Measurements from ENCODE around the gene SH2B3.
"Not testable (repeated sequence)": the region's sequence is repeated elsewhere in the genome, so short reads cannot be mapped to it uniquely, and the experiment has no call there.

SH2B3 gene

DNA sequence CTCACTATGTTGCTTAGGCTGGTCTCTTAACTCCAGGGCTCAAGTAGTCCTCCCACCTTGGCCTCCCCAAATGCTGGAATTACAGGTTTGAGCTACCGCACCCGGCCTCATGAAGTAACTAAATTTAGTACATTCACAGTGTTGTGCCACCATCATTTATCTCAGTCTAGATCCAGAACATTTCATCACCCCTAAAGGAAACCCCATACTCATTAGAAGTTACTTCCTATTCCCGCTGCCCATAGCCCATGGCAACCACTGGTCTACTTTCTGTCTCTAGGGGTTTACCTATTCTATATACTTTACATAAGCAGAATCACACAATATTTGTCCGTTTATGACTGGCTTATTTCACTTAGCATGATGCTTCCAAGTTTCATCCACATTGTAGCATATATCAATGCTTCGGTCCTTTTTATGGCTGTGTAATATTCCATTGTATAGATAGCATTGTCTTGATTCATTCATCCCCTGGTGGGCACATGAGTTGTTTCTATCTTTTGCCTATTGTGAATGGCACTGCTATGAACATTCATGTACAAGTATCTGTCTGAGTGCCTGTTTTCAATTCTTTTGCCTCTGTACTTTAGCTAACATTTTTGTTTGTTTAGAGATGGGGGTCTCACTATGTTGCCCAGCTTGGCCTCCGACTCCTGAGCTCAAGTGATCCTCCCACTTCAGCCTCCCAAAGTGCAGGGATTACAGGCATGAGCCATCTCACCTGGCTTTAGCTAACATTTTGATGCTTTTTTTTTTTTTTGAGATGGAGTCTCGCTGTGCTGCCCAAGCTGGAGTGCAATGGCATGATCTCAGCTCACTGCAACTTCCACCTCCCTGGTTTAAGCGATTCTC is 10.2 kb upstream of the SH2B3 start:
- no peak for DNase-seq (ENCODE audit: low read depth)
- no peak overlapping the region for H3K4me3 ChIP-seq (ENCODE audit: low read depth, low read length)
- in situ Hi-C loops (cut with HindIII; ENCODE audit: low sequenced_read_pairs): loop anchor here (10.0 kb wide), 1 partner anchor 59 kb away; no protein-coding TSS in a partner anchor
- no peak for TF ChIP-seq CTCF (IDR thresholded peaks at IDR 0.05; ENCODE audit: low read depth, low read length, missing control alignments)

- DNase-seq (ENCODE audit: low read depth); H3K4me3 ChIP-seq (ENCODE audit: low read depth, low read length): not testable (repeated sequence)
- in situ Hi-C loops (cut with HindIII; ENCODE audit: low sequenced_read_pairs): loop anchor here (10.0 kb wide), 1 partner anchor 59 kb away; no protein-coding TSS in a partner anchor
Measured at GRCh38 chr12:111396271-111396670, 9.5 kb upstream of the SH2B3 start.

- peak; percentile 98 for TF ChIP-seq CTCF (IDR thresholded peaks at IDR 0.05; ENCODE audit: low read depth, low read length, missing control alignments)
- peak; percentile 46 for DNase-seq (ENCODE audit: low read depth)
- in situ Hi-C loops (cut with HindIII; ENCODE audit: low sequenced_read_pairs): loop anchor here (10.0 kb wide), 1 partner anchor 58 kb away; no protein-coding TSS in a partner anchor
- peak overlapping the region; percentile 29 for H3K4me3 ChIP-seq (ENCODE audit: low read depth, low read length)
Measured at GRCh38 chr12:111396726-111397445, 8.8 kb upstream of the SH2B3 start.

GRCh38 chr12:111398530-111398929 is 7.2 kb upstream of the SH2B3 start:
- DNase-seq (ENCODE audit: low read depth): no peak
- H3K4me3 ChIP-seq (ENCODE audit: low read depth, low read length): no peak overlapping the region
- in situ Hi-C loops (cut with HindIII; ENCODE audit: low sequenced_read_pairs): loop anchor here (10.0 kb wide), 1 partner anchor 56 kb away; no protein-coding TSS in a partner anchor
- TF ChIP-seq CTCF (IDR thresholded peaks at IDR 0.05; ENCODE audit: low read depth, low read length, missing control alignments): no peak

- DNase-seq (ENCODE audit: low read depth); H3K4me3 ChIP-seq (ENCODE audit: low read depth, low read length): not testable (repeated sequence)
- in situ Hi-C loops (cut with HindIII; ENCODE audit: low sequenced_read_pairs): loop anchor here (10.0 kb wide), 1 partner anchor 55 kb away; no protein-coding TSS in a partner anchor
Measured at GRCh38 chr12:111399741-111400404, 5.8 kb upstream of the SH2B3 start.

- no peak for TF ChIP-seq CTCF (IDR thresholded peaks at IDR 0.05; ENCODE audit: low read depth, low read length, missing control alignments)
- no peak overlapping the region for H3K4me3 ChIP-seq (ENCODE audit: low read depth, low read length)
- no peak for DNase-seq (ENCODE audit: low read depth)
- in situ Hi-C loops (cut with HindIII; ENCODE audit: low sequenced_read_pairs): no loop called here
Measured at GRCh38 chr12:111401167-111401605, 4.5 kb upstream of the SH2B3 start.

GRCh38 chr12:111402490-111402824 is 3.3 kb upstream of the SH2B3 start:
- in situ Hi-C loops (cut with HindIII; ENCODE audit: low sequenced_read_pairs); DNase-seq (ENCODE audit: low read depth); H3K4me3 ChIP-seq (ENCODE audit: low read depth, low read length): not testable (repeated sequence)
